ENCODE data around the gene HS3ST6.
"Not testable (repeated sequence)": the region's sequence is repeated elsewhere in the genome, so short reads cannot be mapped to it uniquely, and the experiment has no call there.

HS3ST6 gene

DNA sequence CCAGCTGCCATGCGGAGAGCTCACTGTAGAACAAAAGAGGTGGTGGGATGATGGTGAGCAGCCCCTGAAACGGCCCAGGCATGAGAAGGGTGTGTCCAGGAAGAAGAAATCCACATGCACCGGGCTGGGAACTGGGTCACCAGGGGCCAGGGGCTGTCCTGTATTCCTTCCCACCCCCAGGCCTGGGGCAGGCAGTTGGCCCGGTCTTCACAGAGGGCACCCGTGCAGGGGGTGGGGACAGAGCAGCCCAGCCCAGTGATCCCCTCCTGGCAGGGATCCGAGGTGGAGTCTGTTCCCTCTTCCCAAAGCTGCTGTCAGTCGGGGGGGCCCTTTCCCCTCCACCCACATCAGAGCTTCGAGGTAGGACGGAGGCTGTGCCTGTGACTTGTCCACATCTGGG lies 9.2 kb downstream of the HS3ST6 start:
- Histone ChIP-seq H3K4me3 (ENCODE audit: low read depth, low read length) (no peak overlapping the region), H3K36me3 (ENCODE audit: control insufficient read depth, insufficient read depth, low read length) (no peaks in the 10 kb centered on the region), H3K9ac (ENCODE audit: low read depth, low read length) (no peak overlapping the region), H3K4me1 (ENCODE audit: control insufficient read depth, insufficient read depth, low read length) (no peaks in the 10 kb centered on the region), H3K27me3 (ENCODE audit: control insufficient read depth, insufficient read depth, low read length) (no peaks in the 10 kb centered on the region), H3K9me3 (ENCODE audit: control insufficient read depth, insufficient read depth, low read length) (no peaks in the 10 kb centered on the region)

DNA sequence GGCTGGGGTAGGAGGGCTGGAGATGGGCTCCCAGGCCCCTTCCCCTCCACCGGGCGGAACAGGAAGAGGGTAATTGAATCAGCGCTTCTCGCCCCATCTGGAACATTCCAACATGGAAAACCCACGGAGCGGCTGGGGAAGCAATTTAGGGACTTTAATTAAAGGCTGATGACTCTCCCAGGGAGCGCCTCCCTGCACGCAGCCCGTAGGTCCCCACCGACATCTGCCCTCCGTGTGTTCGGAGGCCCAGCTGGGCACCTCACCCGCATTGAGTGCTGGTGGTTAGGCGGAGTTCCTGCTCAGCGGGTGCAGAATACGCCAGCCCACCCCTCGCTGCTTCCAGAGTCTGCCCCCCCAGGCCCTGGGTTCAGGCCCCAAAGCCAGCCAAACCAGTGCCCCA lies 10.0 kb downstream of the HS3ST6 start:
- Histone ChIP-seq H3K36me3 (ENCODE audit: control insufficient read depth, insufficient read depth, low read length) (no peaks in the 10 kb centered on the region), H3K9ac (ENCODE audit: low read depth, low read length) (no peak overlapping the region), H3K9me3 (ENCODE audit: control insufficient read depth, insufficient read depth, low read length) (no peaks in the 10 kb centered on the region), H3K4me3 (ENCODE audit: low read depth, low read length) (no peak overlapping the region), H3K27me3 (ENCODE audit: control insufficient read depth, insufficient read depth, low read length) (no peaks in the 10 kb centered on the region), H3K4me1 (ENCODE audit: control insufficient read depth, insufficient read depth, low read length) (no peaks in the 10 kb centered on the region)

DNA sequence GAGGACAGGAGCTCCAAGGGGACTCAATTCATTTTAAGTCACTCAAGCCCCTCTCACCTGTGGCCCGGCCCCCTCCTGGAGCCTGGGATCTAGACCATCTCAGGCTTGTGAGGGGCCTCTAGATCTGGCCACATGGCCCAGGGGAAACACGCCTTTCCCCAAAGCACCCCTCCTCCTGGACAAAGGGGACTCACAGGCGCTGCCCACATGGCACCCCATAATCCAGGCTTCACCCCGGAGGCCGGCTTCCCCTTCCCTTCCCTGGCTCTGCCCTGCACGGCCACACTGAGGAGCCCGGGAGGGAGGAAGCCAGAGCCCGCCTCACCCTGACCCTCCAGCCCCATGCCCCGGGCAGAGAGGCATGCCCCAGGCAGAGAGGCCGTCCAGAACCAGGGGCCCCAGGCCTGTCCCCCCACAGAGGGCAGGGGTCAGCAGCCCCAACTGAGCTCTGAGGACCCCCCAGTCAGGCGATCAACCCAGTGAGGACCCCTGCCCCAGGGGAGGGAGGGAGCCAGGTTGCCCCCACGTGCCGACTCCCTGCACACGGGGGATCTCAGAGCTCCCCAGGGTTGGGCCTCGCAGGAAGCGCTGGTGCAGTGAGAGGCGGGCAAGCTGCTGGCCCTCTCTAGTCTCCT lies 10.9 kb downstream of the HS3ST6 start:
- no peak overlapping the region for H3K4me3 ChIP-seq (ENCODE audit: low read depth, low read length)
- no peaks in the 10 kb centered on the region for H3K27me3 ChIP-seq (ENCODE audit: control insufficient read depth, insufficient read depth, low read length)
- no peaks in the 10 kb centered on the region for H3K36me3 ChIP-seq (ENCODE audit: control insufficient read depth, insufficient read depth, low read length)
- H3K9me3 ChIP-seq (ENCODE audit: control insufficient read depth, insufficient read depth, low read length), result no peaks in the 10 kb centered on the region
- H3K9ac ChIP-seq (ENCODE audit: low read depth, low read length), result no peak overlapping the region
- H3K4me1 ChIP-seq (ENCODE audit: control insufficient read depth, insufficient read depth, low read length), result no peaks in the 10 kb centered on the region

DNA sequence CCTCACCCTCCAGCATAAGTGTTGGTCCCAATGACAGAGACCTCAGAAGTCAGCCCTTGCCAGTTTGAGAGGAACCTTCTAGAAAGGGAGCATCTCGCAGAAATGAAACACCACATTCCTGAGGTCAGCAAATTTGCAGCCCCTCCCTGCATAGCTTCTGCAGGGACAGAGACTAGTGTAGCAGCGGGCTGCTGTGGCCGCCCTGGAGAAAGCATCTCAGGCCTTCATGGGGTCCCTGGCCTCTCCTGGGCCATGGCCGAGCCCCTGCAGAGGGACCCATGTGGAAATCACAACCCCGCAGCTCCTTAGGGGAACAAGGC lies 11.4 kb downstream of the HS3ST6 start:
- Histone ChIP-seq H3K27me3 (ENCODE audit: control insufficient read depth, insufficient read depth, low read length) (no peaks in the 10 kb centered on the region), H3K4me3 (ENCODE audit: low read depth, low read length) (no peak overlapping the region), H3K36me3 (ENCODE audit: control insufficient read depth, insufficient read depth, low read length) (no peaks in the 10 kb centered on the region), H3K9ac (ENCODE audit: low read depth, low read length) (no peak overlapping the region), H3K4me1 (ENCODE audit: control insufficient read depth, insufficient read depth, low read length) (no peaks in the 10 kb centered on the region), H3K9me3 (ENCODE audit: control insufficient read depth, insufficient read depth, low read length) (no peaks in the 10 kb centered on the region)

DNA sequence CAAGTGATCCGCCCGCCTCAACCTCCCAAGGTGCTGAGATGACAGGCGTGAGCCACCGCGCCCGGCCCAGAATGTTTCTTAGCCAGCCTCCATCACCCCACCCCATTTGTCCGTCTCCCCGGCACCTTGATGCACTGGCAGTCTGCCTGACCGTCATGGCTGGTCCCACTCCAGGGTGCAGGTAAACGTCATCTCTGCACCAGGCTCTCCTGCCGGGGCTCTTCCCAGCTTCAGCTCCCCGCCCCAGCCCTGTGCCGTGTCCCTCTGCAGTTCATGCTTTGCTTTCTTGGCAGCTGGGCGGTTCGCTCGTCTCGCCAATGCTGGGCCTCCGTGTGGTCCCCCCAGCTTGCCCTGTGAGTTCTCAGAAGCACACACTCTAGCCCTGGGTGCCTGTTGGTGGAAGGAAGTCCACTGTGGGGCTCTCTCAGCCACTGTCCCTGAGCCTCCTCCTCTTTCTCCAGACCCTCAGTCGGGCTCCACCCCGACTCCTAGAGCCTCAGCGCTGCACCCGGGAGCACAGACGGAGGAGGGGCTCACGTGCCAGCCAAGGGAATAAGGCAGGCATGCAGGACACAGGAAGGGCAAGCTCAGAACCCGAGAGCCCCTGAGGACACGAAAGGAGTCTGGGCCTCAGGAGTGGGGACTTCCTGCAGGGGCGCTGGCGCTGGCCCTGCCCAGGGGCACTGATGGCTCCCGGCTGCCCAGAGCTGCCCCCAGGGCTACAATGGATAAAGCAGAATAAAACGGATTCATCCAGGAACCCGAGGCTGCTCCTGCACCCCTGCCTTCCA lies 12.0 kb downstream of the HS3ST6 start:
- no peak overlapping the region for H3K9ac ChIP-seq (ENCODE audit: low read depth, low read length)
- H3K4me1 ChIP-seq (ENCODE audit: control insufficient read depth, insufficient read depth, low read length), result no peaks in the 10 kb centered on the region
- H3K4me3 ChIP-seq (ENCODE audit: low read depth, low read length), result no peak overlapping the region
- no peaks in the 10 kb centered on the region for H3K36me3 ChIP-seq (ENCODE audit: control insufficient read depth, insufficient read depth, low read length)
- H3K27me3 ChIP-seq (ENCODE audit: control insufficient read depth, insufficient read depth, low read length), result no peaks in the 10 kb centered on the region
- H3K9me3 ChIP-seq (ENCODE audit: control insufficient read depth, insufficient read depth, low read length), result no peaks in the 10 kb centered on the region

DNA sequence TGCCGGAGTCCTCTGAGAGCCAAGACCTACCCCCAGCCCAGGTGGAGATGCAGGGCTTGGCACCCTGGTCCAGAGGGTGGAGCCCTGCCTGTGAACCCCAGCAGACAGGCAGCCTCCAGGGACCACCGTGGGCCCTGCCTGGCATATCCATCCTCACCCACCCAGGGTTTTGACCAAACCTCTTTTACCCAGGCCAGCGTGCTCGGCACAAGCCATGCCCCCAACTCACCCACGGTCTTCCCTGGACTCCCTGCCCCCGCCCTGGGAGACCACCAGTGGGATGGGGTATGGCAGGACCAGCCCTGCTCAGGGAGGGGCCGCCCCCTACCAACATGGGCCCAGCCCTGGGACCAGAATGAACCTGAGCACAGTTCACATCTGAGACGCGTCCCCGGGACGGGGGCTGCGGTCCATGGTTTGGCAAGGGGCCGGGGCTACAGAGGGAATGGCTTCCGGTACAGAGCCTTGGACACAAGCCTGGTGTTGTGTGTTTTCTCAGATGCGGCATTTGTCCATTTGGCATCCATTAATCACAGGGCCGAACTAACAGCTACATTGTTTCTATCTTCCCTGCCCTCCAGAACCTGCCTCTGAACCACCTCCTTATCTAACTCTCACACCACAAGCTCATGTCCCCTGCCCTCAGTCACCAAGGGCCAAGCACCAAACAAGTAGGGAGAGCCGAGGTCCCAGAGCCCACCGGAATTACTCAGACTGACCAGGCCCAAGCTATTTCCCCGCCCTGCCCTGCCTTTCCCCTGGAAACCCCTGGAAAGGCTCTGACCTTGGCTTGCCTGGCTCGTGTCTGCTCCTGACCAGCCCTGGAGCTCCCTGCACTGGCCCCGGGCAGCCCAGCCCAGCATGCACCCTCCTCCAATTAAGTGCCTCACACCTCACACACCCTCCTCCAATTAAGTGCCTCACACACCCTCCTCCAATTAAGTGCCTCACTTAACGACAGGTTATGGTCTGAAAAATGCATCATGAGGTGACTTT lies 14.1 kb downstream of the HS3ST6 start:
- Histone ChIP-seq H3K9ac (ENCODE audit: low read depth, low read length) (no peak overlapping the region), H3K36me3 (ENCODE audit: control insufficient read depth, insufficient read depth, low read length) (no peaks in the 10 kb centered on the region), H3K4me1 (ENCODE audit: control insufficient read depth, insufficient read depth, low read length) (no peaks in the 10 kb centered on the region), H3K9me3 (ENCODE audit: control insufficient read depth, insufficient read depth, low read length) (no peaks in the 10 kb centered on the region), H3K4me3 (ENCODE audit: low read depth, low read length) (no peak overlapping the region), H3K27me3 (ENCODE audit: control insufficient read depth, insufficient read depth, low read length) (no peaks in the 10 kb centered on the region)

DNA sequence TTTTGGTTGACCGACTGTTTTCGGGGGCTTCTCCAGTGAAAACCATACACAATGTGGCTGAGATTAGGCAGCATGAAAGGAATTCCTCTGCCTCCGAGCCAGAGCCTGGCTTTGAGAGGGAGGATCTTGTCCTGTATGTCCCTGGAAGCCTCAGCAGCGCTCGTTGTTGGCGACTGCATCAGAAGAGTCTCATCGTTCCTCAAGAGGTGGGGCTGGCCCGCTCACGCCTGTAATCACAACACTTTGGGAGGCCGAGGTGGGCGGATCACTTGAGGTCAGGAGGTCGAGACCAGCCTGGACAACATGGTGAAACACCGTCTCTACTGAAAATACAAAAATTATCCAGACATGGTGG lies 15.0 kb downstream of the HS3ST6 start:
- no peak overlapping the region for H3K9ac ChIP-seq (ENCODE audit: low read depth, low read length)
- no peak overlapping the region for H3K4me3 ChIP-seq (ENCODE audit: low read depth, low read length)
- H3K4me1 ChIP-seq (ENCODE audit: control insufficient read depth, insufficient read depth, low read length), result no peaks in the 10 kb centered on the region
- H3K36me3 ChIP-seq (ENCODE audit: control insufficient read depth, insufficient read depth, low read length), result no peaks in the 10 kb centered on the region
- H3K27me3 ChIP-seq (ENCODE audit: control insufficient read depth, insufficient read depth, low read length), result no peaks in the 10 kb centered on the region
- H3K9me3 ChIP-seq (ENCODE audit: control insufficient read depth, insufficient read depth, low read length), result no peaks in the 10 kb centered on the region

DNA sequence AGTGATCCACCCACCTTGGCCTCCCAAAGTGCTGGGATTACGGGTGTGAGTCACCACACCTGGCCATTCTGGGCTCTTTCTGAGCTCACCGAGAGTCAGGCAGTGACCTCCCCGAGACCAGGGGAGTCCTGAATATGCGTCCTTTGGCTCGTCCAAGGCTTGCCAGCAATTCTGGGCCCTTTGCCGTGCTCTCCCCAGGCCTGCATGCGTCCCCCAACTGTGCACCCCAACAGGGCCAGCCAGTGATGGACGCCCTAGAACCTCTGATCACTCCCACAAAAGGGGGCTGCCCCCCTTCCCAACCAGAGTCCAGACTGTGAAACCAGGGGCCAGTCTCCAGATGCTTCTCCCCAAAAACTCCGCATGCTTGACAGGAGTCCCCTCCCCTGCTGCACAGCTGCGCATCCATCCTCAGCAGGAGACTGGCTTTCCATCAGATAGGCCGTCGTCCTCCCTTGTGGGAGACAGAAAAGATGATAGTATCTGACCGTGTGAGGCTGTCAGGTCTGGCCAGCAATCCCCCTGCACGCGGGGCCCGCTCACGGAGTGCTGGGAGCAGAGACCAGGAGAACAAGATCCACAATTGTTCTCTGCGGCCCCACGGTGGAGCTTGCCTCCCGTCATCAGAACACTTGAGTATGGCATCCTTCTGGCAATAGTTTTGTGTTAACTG lies 15.5 kb downstream of the HS3ST6 start:
- no peak overlapping the region for H3K4me3 ChIP-seq (ENCODE audit: low read depth, low read length)
- no peaks in the 10 kb centered on the region for H3K4me1 ChIP-seq (ENCODE audit: control insufficient read depth, insufficient read depth, low read length)
- H3K9ac ChIP-seq (ENCODE audit: low read depth, low read length), result no peak overlapping the region
- no peaks in the 10 kb centered on the region for H3K9me3 ChIP-seq (ENCODE audit: control insufficient read depth, insufficient read depth, low read length)
- H3K27me3 ChIP-seq (ENCODE audit: control insufficient read depth, insufficient read depth, low read length), result no peaks in the 10 kb centered on the region
- no peaks in the 10 kb centered on the region for H3K36me3 ChIP-seq (ENCODE audit: control insufficient read depth, insufficient read depth, low read length)

DNA sequence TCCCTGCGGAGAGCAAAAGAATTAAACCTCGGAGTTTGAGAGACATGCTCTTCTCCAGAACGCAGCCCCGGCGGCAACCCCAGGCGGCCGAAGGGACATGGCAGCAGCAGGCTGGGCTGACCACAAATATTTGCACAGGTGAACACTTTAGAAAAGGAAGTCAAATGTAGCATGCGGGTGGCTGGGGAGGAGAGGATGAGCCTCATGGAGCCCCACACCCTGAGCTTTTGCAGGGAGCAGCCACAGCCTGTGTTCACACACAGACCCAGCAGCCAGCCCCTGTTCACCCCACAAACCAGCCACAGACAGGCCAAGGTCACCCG lies 17.8 kb downstream of the HS3ST6 start:
- no peaks in the 10 kb centered on the region for H3K9me3 ChIP-seq (ENCODE audit: control insufficient read depth, insufficient read depth, low read length)
- no peak overlapping the region for H3K4me3 ChIP-seq (ENCODE audit: low read depth, low read length)
- no peaks in the 10 kb centered on the region for H3K4me1 ChIP-seq (ENCODE audit: control insufficient read depth, insufficient read depth, low read length)
- no peak overlapping the region for H3K9ac ChIP-seq (ENCODE audit: low read depth, low read length)
- no peaks in the 10 kb centered on the region for H3K36me3 ChIP-seq (ENCODE audit: control insufficient read depth, insufficient read depth, low read length)
- no peaks in the 10 kb centered on the region for H3K27me3 ChIP-seq (ENCODE audit: control insufficient read depth, insufficient read depth, low read length)

DNA sequence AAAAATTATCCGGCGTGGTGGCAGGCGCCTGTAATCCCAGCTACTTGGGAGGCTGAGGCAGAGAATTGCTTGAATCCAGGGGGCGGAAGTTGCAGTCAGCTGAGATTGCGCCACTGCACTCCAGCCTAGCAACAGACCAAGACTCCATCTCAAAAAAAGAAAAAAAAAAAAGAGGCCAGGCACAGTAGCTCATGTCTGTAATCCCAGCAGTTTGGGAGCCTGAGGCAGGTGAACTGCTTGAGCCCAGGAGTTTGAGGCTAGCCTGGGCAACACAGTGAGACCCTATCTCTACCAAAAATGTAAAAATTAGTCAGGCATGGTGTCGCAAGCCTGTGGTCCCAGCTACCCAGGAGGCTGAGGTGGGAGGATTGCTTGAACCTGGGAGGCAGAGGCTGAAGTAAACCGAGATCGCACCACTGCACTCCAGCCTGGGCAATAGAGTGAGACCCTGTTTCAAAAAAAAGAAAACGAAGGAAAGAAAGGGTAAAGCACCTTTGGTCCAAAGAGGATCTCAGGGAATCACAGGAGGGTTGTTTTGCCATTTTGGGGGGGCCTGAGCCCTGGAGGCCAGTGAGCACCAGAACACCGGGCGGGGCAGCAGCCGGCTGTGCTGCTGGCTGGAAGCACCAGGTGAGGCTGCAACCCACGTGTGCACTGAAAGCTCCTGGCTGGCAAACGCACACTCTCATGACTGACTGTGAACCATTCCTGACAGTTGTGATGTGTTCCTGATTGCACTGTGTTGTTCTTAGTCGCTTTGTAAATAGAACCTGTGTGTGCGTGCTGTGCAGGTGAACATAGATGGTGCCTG lies 18.4 kb downstream of the HS3ST6 start:
- H3K9me3 ChIP-seq (ENCODE audit: control insufficient read depth, insufficient read depth, low read length), result no peaks in the 10 kb centered on the region
- no peak overlapping the region for H3K4me3 ChIP-seq (ENCODE audit: low read depth, low read length)
- no peaks in the 10 kb centered on the region for H3K4me1 ChIP-seq (ENCODE audit: control insufficient read depth, insufficient read depth, low read length)
- no peaks in the 10 kb centered on the region for H3K36me3 ChIP-seq (ENCODE audit: control insufficient read depth, insufficient read depth, low read length)
- no peak overlapping the region for H3K9ac ChIP-seq (ENCODE audit: low read depth, low read length)
- H3K27me3 ChIP-seq (ENCODE audit: control insufficient read depth, insufficient read depth, low read length), result no peaks in the 10 kb centered on the region

DNA sequence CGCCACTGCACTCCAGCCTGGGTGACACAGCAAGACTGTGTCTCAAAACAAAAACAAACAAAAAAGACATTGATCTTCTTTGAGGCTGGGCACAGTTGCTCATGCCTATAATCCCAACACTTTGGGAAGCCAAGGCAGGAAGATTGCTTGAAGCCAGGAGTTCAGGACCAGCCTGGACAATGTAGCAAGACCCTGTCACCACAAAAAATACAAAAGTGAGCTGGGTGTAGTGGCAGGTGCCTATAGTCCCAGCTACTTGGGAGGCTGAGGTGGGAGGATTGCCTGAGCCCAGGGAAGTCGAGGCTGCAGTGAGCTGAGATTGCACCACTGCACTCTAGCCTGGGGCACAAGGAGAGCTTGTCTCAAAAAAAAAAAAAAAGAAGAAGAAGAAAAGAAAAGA lies 20.5 kb downstream of the HS3ST6 start:
- not testable (repeated sequence) for H3K27me3 ChIP-seq (ENCODE audit: control insufficient read depth, insufficient read depth, low read length); H3K4me1 ChIP-seq (ENCODE audit: control insufficient read depth, insufficient read depth, low read length); H3K36me3 ChIP-seq (ENCODE audit: control insufficient read depth, insufficient read depth, low read length); H3K9me3 ChIP-seq (ENCODE audit: control insufficient read depth, insufficient read depth, low read length); H3K4me3 ChIP-seq (ENCODE audit: low read depth, low read length); H3K9ac ChIP-seq (ENCODE audit: low read depth, low read length)
